Duodenal mucosa (tissue), 2 donors: ENCODE results near the gene KRT6B.
"Not testable (repeated sequence)": the region's sequence is repeated elsewhere in the genome, so short reads cannot be mapped to it uniquely, and the experiment has no call there.

Source experiments
- H3K27ac ChIP-seq: one replicate; pipeline ENCODE4 v1.7.0; 2013; ENCODE audit warnings: low read depth, low read length
- H3K27me3 ChIP-seq, 2 donors: one replicate each; pipeline ENCODE4 v1.7.0; 2013; ENCODE audit warnings: low read length in 2 of 2, control low read depth in 1 of 2; ENCODE audit not compliant: insufficient read depth in 2 of 2, control insufficient read depth in 1 of 2
- H3K36me3 ChIP-seq, 2 donors: one replicate each; pipeline ENCODE4 v1.7.0; 2013; ENCODE audit warnings: low read length in 2 of 2, control low read depth in 1 of 2; ENCODE audit not compliant: insufficient read depth in 2 of 2, control insufficient read depth in 1 of 2
- H3K4me1 ChIP-seq, 2 donors: one replicate each; pipeline ENCODE4 v1.7.0; 2013; ENCODE audit warnings: low read length in 2 of 2, control low read depth in 1 of 2; ENCODE audit not compliant: insufficient read depth in 2 of 2, control insufficient read depth in 1 of 2
- H3K4me3 ChIP-seq, 2 donors: one replicate each; pipeline ENCODE4 v1.7.0; 2013; ENCODE audit warnings: low read length in 2 of 2, low read depth in 1 of 2
- H3K9ac ChIP-seq, 2 donors: one replicate each; pipeline ENCODE4 v1.7.0; 2013; ENCODE audit warnings: low read length in 2 of 2, low read depth in 1 of 2
- H3K9me3 ChIP-seq, 2 donors: one replicate each; pipeline ENCODE4 v1.7.0; 2013; ENCODE audit warnings: low read length in 2 of 2, control low read depth in 1 of 2; ENCODE audit not compliant: control insufficient read depth in 1 of 2

KRT6B gene

GRCh38 chr12:52416795-52417194, 35.2 kb downstream of the KRT6B start:
- no peak overlapping the region for H3K4me3 ChIP-seq
- H3K4me1 ChIP-seq = peaks cover 0 to 6% of the 10 kb centered on the region in 2 donors
- H3K36me3 ChIP-seq = no peaks in the 10 kb centered on the region
- no peak overlapping the region for H3K27ac ChIP-seq
- no peaks in the 10 kb centered on the region for H3K27me3 ChIP-seq
- no peaks in the 10 kb centered on the region for H3K9me3 ChIP-seq
- no peak overlapping the region for H3K9ac ChIP-seq

- Histone ChIP-seq H3K9me3 (no peaks in the 10 kb centered on the region), H3K36me3 (no peaks in the 10 kb centered on the region), H3K27me3 (no peaks in the 10 kb centered on the region), H3K27ac (no peak overlapping the region), H3K4me3 (no peak overlapping the region), H3K9ac (no peak overlapping the region), H3K4me1 (peaks cover 0 to 6% of the 10 kb centered on the region in 2 donors)
Observed at GRCh38 chr12:52415870-52416750, 35.8 kb downstream of the KRT6B start.

DNA sequence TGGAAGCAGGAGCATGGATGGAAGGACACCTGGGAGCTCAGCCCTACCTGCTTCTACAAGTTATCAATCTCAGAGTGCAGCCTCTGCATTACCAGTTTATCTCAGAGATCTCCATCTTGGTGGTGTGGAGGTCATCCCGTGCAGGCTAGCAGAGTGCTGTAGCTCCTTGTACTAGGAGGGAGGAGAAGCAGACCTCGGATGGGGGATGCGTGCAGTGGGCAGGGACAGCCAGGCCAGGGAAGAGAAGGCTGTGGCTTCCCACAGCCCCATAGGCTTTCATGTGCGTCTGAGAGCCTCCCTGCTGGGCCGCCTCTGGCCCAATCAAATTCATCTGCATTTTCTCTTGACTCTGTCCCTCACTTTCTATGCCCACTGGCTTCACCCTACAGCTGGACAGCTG, 37.0 kb downstream of the KRT6B start:
- Histone ChIP-seq H3K27ac (no peak overlapping the region), H3K4me3 (no peak overlapping the region), H3K27me3 (no peaks in the 10 kb centered on the region), H3K9me3 (no peaks in the 10 kb centered on the region), H3K36me3 (no peaks in the 10 kb centered on the region), H3K9ac (no peak overlapping the region), H3K4me1 (peaks cover 0 to 6% of the 10 kb centered on the region in 2 donors)

DNA sequence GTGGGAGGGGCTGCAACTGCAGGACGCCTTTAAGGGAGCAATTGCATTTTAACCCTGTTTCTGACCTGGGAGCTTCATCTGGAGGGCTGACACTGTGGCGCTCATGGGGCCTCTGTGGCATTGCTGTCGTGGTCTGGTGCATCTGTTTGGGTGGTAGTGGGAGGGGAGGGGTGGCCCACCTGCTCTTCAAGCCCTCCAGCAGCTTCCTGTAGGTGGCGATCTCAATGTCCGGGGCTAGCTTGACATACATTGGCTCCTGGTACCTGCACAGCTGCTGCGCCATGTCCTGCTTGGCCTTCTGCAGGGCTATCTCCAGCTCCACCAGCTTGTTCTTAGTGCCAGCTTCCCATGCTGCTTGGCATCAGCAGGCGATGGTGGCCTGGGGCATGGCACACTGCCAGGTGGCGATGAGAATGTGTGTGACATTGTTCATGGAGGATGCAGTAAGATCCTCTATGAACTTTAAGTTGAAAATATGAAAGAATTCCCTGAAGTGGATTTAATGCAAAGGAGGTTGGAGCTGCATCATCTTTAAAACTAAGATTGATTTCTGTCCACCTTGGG, 38.1 kb downstream of the KRT6B start:
- Histone ChIP-seq H3K4me3 (no peak overlapping the region), H3K36me3 (no peaks in the 10 kb centered on the region), H3K27me3 (no peaks in the 10 kb centered on the region), H3K27ac (no peak overlapping the region), H3K9ac (no peak overlapping the region), H3K4me1 (peaks cover 0 to 6% of the 10 kb centered on the region in 2 donors), H3K9me3 (no peaks in the 10 kb centered on the region)

DNA sequence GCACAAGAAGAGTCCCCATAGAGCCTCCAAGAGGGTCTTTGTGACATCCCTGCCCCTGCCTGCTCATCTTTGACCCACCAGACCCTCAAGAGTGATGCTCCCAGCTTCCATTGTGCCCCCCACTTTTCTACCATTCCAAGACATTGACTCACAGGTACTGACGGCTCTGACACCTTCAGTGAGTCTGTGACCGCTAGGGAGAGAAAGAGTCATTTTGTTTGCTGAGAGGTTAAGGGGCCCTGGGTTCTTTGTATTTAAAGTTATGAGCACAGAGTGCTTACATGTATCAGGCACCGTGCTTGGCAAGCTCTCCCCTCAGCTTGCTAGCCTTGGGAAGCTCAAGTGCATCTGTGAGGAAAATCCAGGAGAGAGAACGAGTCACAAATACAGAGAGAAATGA, 38.7 kb downstream of the KRT6B start:
- Histone ChIP-seq H3K9ac (no peak overlapping the region), H3K4me1 (peaks cover 0 to 6% of the 10 kb centered on the region in 2 donors), H3K27ac (no peak overlapping the region), H3K27me3 (no peaks in the 10 kb centered on the region), H3K36me3 (no peaks in the 10 kb centered on the region), H3K4me3 (no peak overlapping the region), H3K9me3 (no peaks in the 10 kb centered on the region)

- no peaks in the 10 kb centered on the region for H3K36me3 ChIP-seq
- H3K27ac ChIP-seq = no peak overlapping the region
- H3K9me3 ChIP-seq = no peaks in the 10 kb centered on the region
- no peak overlapping the region for H3K9ac ChIP-seq
- no peaks in the 10 kb centered on the region for H3K27me3 ChIP-seq
- no peak overlapping the region for H3K4me3 ChIP-seq
- H3K4me1 ChIP-seq = peaks cover 0 to 6% of the 10 kb centered on the region in 2 donors
Observed at GRCh38 chr12:52411815-52412214, 40.1 kb downstream of the KRT6B start.

DNA sequence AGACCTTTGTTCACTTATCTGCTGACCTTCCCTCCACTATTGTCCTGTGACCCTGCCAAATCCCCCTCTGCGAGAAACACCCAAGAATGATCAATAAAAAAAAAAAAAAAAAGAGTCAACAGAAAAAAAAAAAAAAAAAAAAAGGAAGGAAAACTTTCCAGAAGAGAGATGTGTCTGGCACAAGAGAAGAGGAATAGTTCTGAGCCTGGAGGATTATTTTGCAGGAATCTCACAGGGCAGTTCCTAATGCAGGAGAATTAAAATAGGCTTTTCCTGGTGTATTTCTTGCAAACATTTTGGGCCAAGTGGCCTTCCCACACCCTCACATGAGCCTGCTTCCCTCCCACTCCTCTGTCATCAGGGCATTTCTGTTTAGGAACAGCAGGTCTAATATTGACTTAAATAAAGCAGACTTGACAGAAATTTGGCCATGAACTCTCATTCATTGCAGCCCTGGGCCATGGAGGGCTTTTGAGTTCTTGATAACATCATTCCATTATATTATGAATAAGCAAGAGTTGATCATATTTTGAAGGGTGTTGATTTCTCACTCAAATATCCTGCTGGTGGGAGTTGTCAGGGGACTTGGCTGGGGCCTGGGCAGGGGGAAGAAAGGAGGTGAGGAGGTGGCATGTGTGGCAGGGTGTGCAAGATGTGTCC, 41.2 kb downstream of the KRT6B start:
- H3K4me1 ChIP-seq, H3K9me3 ChIP-seq, H3K27ac ChIP-seq, H3K4me3 ChIP-seq, H3K36me3 ChIP-seq, H3K27me3 ChIP-seq, H3K9ac ChIP-seq: not testable (repeated sequence)

GRCh38 chr12:52407918-52408317, 44.0 kb downstream of the KRT6B start:
- Histone ChIP-seq H3K4me3 (no peak overlapping the region), H3K4me1 (no peaks in the 10 kb centered on the region), H3K36me3 (no peaks in the 10 kb centered on the region), H3K9me3 (no peaks in the 10 kb centered on the region), H3K27me3 (peaks cover 0 to 3% of the 10 kb centered on the region in 2 donors), H3K9ac (no peak overlapping the region), H3K27ac (no peak overlapping the region)

DNA sequence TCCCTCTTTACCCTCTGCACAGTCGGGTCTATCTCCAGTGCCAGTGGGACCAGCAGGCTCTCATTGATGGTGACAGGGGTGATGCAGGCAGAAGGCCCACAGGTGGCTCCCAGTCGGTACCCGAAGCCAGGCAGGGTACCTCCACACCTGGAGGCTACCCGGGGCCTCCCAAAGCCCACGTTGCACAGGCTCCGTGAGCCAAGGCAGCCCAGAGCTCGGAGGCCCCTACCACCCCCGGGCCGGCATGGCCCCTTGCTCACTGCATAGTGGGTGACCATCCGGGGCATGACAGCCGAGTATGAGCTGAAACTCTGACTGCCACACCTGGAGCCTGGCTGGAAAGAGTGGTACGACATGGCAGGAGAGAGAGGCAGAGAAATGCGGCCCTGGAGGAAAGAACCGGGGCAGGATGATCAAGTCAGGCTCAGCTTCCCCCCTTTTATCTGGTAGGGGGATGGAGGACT, 46.0 kb downstream of the KRT6B start, which contains the start of gene KRT82:
KRT82 (minus strand) TSS at position 414 of the 464 bp plus-strand sequence; CDS start at position 356, 58 bp downstream.
- Histone ChIP-seq H3K4me1 (no peaks in the 10 kb centered on the region), H3K27me3 (peaks cover 0 to 3% of the 10 kb centered on the region in 2 donors), H3K27ac (no peak within 1 kb of the TSS), H3K9me3 (no peaks in the 10 kb centered on the region), H3K4me3 (no peak within 1 kb of the TSS), H3K9ac (no peak within 1 kb of the TSS), H3K36me3 (no peaks in the 10 kb centered on the region)

- Histone ChIP-seq H3K9me3 (no peaks in the 10 kb centered on the region), H3K27ac (no peak overlapping the region), H3K4me3 (no peak overlapping the region), H3K36me3 (no peaks in the 10 kb centered on the region), H3K9ac (no peak overlapping the region), H3K27me3 (peaks cover 0 to 3% of the 10 kb centered on the region in 2 donors), H3K4me1 (no peaks in the 10 kb centered on the region)
Observed at GRCh38 chr12:52404951-52405350, 47.0 kb downstream of the KRT6B start.
